Right lobe of liver (tissue), 6 donors: ENCODE results near the gene IFI44L. TPM values are rescaled to one million over a fixed set of nuclear protein-coding genes. Genes with fewer than 3 reads are reported as not detected.

ENCODE experiments used
- ATAC-seq, 4 donors: fragments of 200-7000 bp; cut with Tn5 transposase; one replicate each; pipeline ENCODE4 v1.9.1; 2020; ENCODE audit warnings: mild to moderate bottlenecking in 4 of 4, moderate library complexity in 4 of 4
- DNase-seq, 3 donors: peaks; one replicate each; pipeline ENCODE4 v3.0.0-alpha.2; 2020
- H3K27ac ChIP-seq, 3 donors: fragments of 200-600 bp; one replicate each; pipeline ENCODE4 v1.8.0; 2022
- H3K27me3 ChIP-seq, 2 donors: fragments of 200-600 bp; one replicate each; pipeline ENCODE4 v1.8.0; 2022
- H3K36me3 ChIP-seq, 4 donors: fragments of 200-600 bp; sonication (generic) in 1 of 4; one replicate each; pipeline versions ENCODE4 v1.5.1 to v1.8.0; 2017 to 2022; ENCODE audit warnings: control low read depth in 1 of 4
- H3K4me1 ChIP-seq, 4 donors: fragments of 200-600 bp; sonication (generic) in 1 of 4; one replicate each; pipeline versions ENCODE4 v1.5.1 to v1.8.0; 2017 to 2022; ENCODE audit warnings: control low read depth in 1 of 4
- H3K4me3 ChIP-seq, 3 donors: fragments of 200-600 bp; one replicate each; pipeline ENCODE4 v1.8.0; 2022
- H3K9me3 ChIP-seq, 4 donors: fragments of 200-600 bp; sonication (generic) in 1 of 4; one replicate each; pipeline versions ENCODE4 v1.5.1 to v1.8.0; 2017 to 2022; ENCODE audit warnings: control low read depth in 1 of 4
- CTCF ChIP-seq, 4 donors: fragments of 200-600 bp in 3 of 4; fragments of 450-650 bp in 1 of 4; IDR thresholded peaks; one replicate each; pipeline versions ENCODE4 v1.5.1 to v1.8.0; 2016 to 2022; ENCODE audit warnings: antibody characterized with exemption in 4 of 4, mild to moderate bottlenecking in 2 of 4
- POLR2A ChIP-seq: fragments of 450-650 bp; IDR thresholded peaks from one replicate; pipeline ENCODE4 v1.6.1; 2017; ENCODE audit warnings: antibody characterized with exemption, mild to moderate bottlenecking
- WGBS: methylation state at CpG from one replicate; pipeline ENCODE4 v1.1.6; 2018; ENCODE audit warnings: low coverage, low lambda C conversion rate; ENCODE audit not compliant: insufficient coverage; ENCODE audit errors: missing lambda C conversion rate; 5-methylcytosine and 5-hydroxymethylcytosine counted together
- intact Hi-C, 2 donors: fragments of 100-400 bp; cut with DNase I; formaldehyde crosslinking; loops; one replicate each; pipeline versions ENCODE4 v1.11.2 to v1.14.1; 2022
- total RNA-seq, 6 experiments: library from RNA; depleted of rRNA in 2 of 6; stranded (reverse); fragments of >200 nt in 2 of 6; fragmentation: NEBNext Ultra II Directional in 3 of 6; extraction: Animal tissue kit (Norgen Biotek cat#: 25700) in 3 of 6; gene quantifications; one replicate each; pipeline versions ENCODE4 v1.1.0 to v1.2.4, GENCODE V29; 2016 to 2023
- donor health status: DM: no; HTN: yes; CAD: no.
- donor health status: DM: no; HTN: no; CAD: no.
- donor health status: DM: no; HTN: no; CAD: no.
- donor health status: DM: no; HTN: yes; CAD: no.
- donor health status: DM: no; HTN: yes; CAD: no.

Gene IFI44L
- total RNA-seq, 6 experiments from 2014 or later = 0.49 to 3.1 (median 1.7) TPM

- no peaks in the 10 kb centered on the region for H3K9me3 ChIP-seq
- H3K36me3 ChIP-seq = no peaks in the 10 kb centered on the region
- ATAC-seq = no peak
- WGBS = 30% methylated on average over 4 of the region's 4 CpGs
- H3K27me3 ChIP-seq = no peaks in the 10 kb centered on the region
- no peak for DNase-seq
- intact Hi-C loops = no loop called here
- H3K27ac ChIP-seq = no peak overlapping the region
- no peak overlapping the region for H3K4me3 ChIP-seq
- peaks cover 0 to 6% (median 3%) of the 10 kb centered on the region in 4 donors for H3K4me1 ChIP-seq
- TF ChIP-seq POLR2A (no peak), CTCF (IDR thresholded peaks at IDR 0.05) (no peak)
Observed at GRCh38 chr1:78691995-78692747, 71.9 kb downstream of the IFI44L start.

Other genes with a start within 250 kb of the IFI44L start
- gene PTGFR, start 129.5 kb upstream of the IFI44L start, total RNA-seq = 10 to 100 TPM in 1 of 6 experiments, 1 to 10 TPM in 4, under 1 TPM in 1; 0.95 to 10.5 (median 2.8) TPM
- gene IFI44, start 29.4 kb downstream of the IFI44L start, total RNA-seq = 10 to 100 TPM in 2 of 6 experiments, 1 to 10 TPM in 4; 5.6 to 12.0 (median 9.8) TPM